H1 (cell line): Measurements from ENCODE around the gene GSDMA. TPM values are rescaled to one million over a fixed set of nuclear protein-coding genes. Genes with fewer than 3 reads are reported as not detected.

ENCODE experiments used
- CTCF ChIA-PET: fragments of 300-600 bp; sonication (Branson Sonifier 250); formaldehyde crosslinking; loops from one replicate; lab custom pipeline; 2021; ENCODE audit not compliant: partially characterized antibody; lab: Charles Lee
- POLR2A ChIA-PET: fragments of 300-600 bp; sonication (Branson Sonifier 250); formaldehyde crosslinking; loops from one replicate; lab custom pipeline; 2021; ENCODE audit warnings: inconsistent platforms; ENCODE audit not compliant: partially characterized antibody; lab: Charles Lee
- DNase-seq, 2 experiments: peaks; one replicate each; pipeline versions ENCODE4 v3.0.0 to v3.0.0-alpha.2; 2010 to 2022; ENCODE audit warnings: low spot score in 2 of 2, low read depth in 1 of 2, mixed read lengths in 1 of 2
- FAIRE-seq: peaks from 2 replicates; lab custom pipeline; 2011; peaks lifted over from hg19 to GRCh38; lab: Jason Lieb, UNC
- H2AFZ ChIP-seq: 2 replicates; pipeline ENCODE4 v1.8.1; 2012; ENCODE audit warnings: low read length, inconsistent platforms
- H2AK5ac ChIP-seq: 2 replicates; pipeline ENCODE4 v1.6.1; 2013; ENCODE audit warnings: low read depth, low read length
- H2BK120ac ChIP-seq: replicated peaks from 2 replicates; pipeline ENCODE3; 2013; ENCODE audit warnings: low read depth, low read length, inconsistent platforms
- H2BK12ac ChIP-seq: 2 replicates; pipeline ENCODE4 v1.6.1; 2013; ENCODE audit warnings: low read depth, low read length
- H2BK15ac ChIP-seq: 2 replicates; pipeline ENCODE4 v1.6.1; 2013; ENCODE audit warnings: low read length
- H2BK20ac ChIP-seq: 2 replicates; pipeline ENCODE4 v1.6.1; 2013; ENCODE audit warnings: low read length
- H2BK5ac ChIP-seq: 2 replicates; pipeline ENCODE4 v1.6.1; 2013; ENCODE audit warnings: low read depth, low read length
- H3K14ac ChIP-seq: 2 replicates; pipeline ENCODE4 v1.6.1; 2013; ENCODE audit warnings: inconsistent platforms; ENCODE audit not compliant: insufficient read length
- H3K18ac ChIP-seq: 2 replicates; pipeline ENCODE4 v1.6.1; 2013; ENCODE audit warnings: low read length; ENCODE audit errors: extremely low read depth
- H3K23ac ChIP-seq: 2 replicates; pipeline ENCODE4 v1.6.1; 2013; ENCODE audit warnings: inconsistent platforms; ENCODE audit not compliant: insufficient read length
- H3K23me2 ChIP-seq: 2 replicates; pipeline ENCODE4 v1.6.1; 2013; ENCODE audit warnings: low read depth, low read length
- H3K27ac ChIP-seq: 2 replicates; pipeline ENCODE4 v1.6.1; 2011; ENCODE audit warnings: low read depth, low read length, inconsistent platforms
- H3K27me3 ChIP-seq, 4 experiments: replicated peaks in 1 of 4; 1 replicate in 1 of 4; 2 replicates in 3 of 4; pipeline versions ENCODE4 v1.6.1 to v1.8.1; 2011 to 2013; ENCODE audit warnings: low read length in 3 of 4, mild to moderate bottlenecking in 3 of 4, inconsistent platforms in 2 of 4, mixed read lengths in 2 of 4, moderate library complexity in 1 of 4; ENCODE audit not compliant: control insufficient read depth in 3 of 4, insufficient read depth in 3 of 4; ENCODE audit errors: extremely low read depth in 1 of 4
- H3K36me3 ChIP-seq, 4 experiments: 2 replicates each; pipeline versions ENCODE4 v1.6.1 to v1.8.1; 2011 to 2013; ENCODE audit warnings: mild to moderate bottlenecking in 4 of 4, low read length in 3 of 4, moderate library complexity in 2 of 4, control low read depth in 1 of 4, inconsistent platforms in 1 of 4; ENCODE audit not compliant: insufficient read depth in 4 of 4, control insufficient read depth in 2 of 4
- H3K4ac ChIP-seq: replicated peaks from 2 replicates; pipeline ENCODE3; 2013; ENCODE audit warnings: low read length, low read depth, mixed read lengths, inconsistent platforms; ENCODE audit not compliant: insufficient read length
- H3K4me1 ChIP-seq, 4 experiments: replicated peaks in 1 of 4; 1 replicate in 1 of 4; 2 replicates in 3 of 4; pipeline versions ENCODE4 v1.6.1 to v1.8.1; 2011 to 2013; ENCODE audit warnings: low read length in 3 of 4, inconsistent platforms in 2 of 4, mixed read lengths in 1 of 4; ENCODE audit not compliant: insufficient read depth in 4 of 4, control insufficient read depth in 3 of 4
- H3K4me2 ChIP-seq, 2 experiments: 2 replicates each; pipeline versions ENCODE4 v1.6.1 to v1.8.1; 2011 to 2013; ENCODE audit warnings: low read depth in 2 of 2, low read length in 2 of 2, control low read depth in 1 of 2, inconsistent platforms in 1 of 2, mild to moderate bottlenecking in 1 of 2; ENCODE audit not compliant: insufficient read depth in 1 of 2
- H3K4me3 ChIP-seq, 4 experiments: fragments of 200-600, 300-600 bp in 1 of 4; sonication (generic), shearing (Covaris generic), sonication (Bioruptor Twin) in 1 of 4; 2 replicates each; pipeline versions ENCODE4 v1.5.1 to v1.8.1; 2011 to 2016; ENCODE audit warnings: low read length in 4 of 4, low read depth in 3 of 4, control low read depth in 2 of 4, inconsistent platforms in 2 of 4, mild to moderate bottlenecking in 2 of 4, mixed read lengths in 1 of 4, moderate library complexity in 1 of 4; ENCODE audit not compliant: insufficient read depth in 2 of 4; ENCODE audit errors: extremely low read depth in 1 of 4
- H3K56ac ChIP-seq: replicated peaks from 2 replicates; pipeline ENCODE3; 2013; ENCODE audit warnings: low read depth, mild to moderate bottlenecking, mixed read lengths, low read length, inconsistent platforms; ENCODE audit not compliant: insufficient read length
- H3K79me1 ChIP-seq: 2 replicates; pipeline ENCODE4 v1.6.1; 2013; ENCODE audit warnings: low read depth, low read length, control low read depth
- H3K79me2 ChIP-seq, 2 experiments: 2 replicates each; pipeline versions ENCODE4 v1.6.1 to v1.8.1; 2012 to 2013; ENCODE audit warnings: low read length in 2 of 2, mild to moderate bottlenecking in 2 of 2, inconsistent platforms in 1 of 2; ENCODE audit not compliant: insufficient read depth in 2 of 2, control insufficient read depth in 1 of 2
- H3K9ac ChIP-seq, 4 experiments: replicated peaks in 1 of 4; 1 replicate in 1 of 4; 2 replicates in 3 of 4; pipeline versions ENCODE4 v1.6.1 to v1.8.1; 2011 to 2013; ENCODE audit warnings: low read depth in 3 of 4, low read length in 3 of 4, control low read depth in 2 of 4, mild to moderate bottlenecking in 2 of 4, moderate library complexity in 2 of 4, inconsistent platforms in 1 of 4; ENCODE audit errors: extremely low read depth in 1 of 4
- H3K9me3 ChIP-seq, 2 experiments: 2 replicates each; pipeline versions ENCODE4 v1.6.1 to v1.8.1; 2012 to 2013; ENCODE audit warnings: mild to moderate bottlenecking in 2 of 2, moderate library complexity in 2 of 2, control low read depth in 1 of 2, inconsistent platforms in 1 of 2, low read depth in 1 of 2, low read length in 1 of 2, mixed read lengths in 1 of 2; ENCODE audit not compliant: insufficient read depth in 2 of 2
- H4K20me1 ChIP-seq, 2 experiments: replicated peaks in 1 of 2; 2 replicates each; pipeline versions ENCODE3 to v1.8.1; 2011 to 2013; ENCODE audit warnings: inconsistent platforms in 2 of 2, low read length in 2 of 2, mild to moderate bottlenecking in 1 of 2; ENCODE audit not compliant: insufficient read depth in 2 of 2, control insufficient read depth in 1 of 2
- H4K5ac ChIP-seq: 2 replicates; pipeline ENCODE4 v1.6.1; 2013; ENCODE audit warnings: low read length, low read depth, mixed read lengths, inconsistent platforms; ENCODE audit not compliant: insufficient read length
- H4K8ac ChIP-seq: 2 replicates; pipeline ENCODE4 v1.8.0; 2013; ENCODE audit warnings: mild to moderate bottlenecking, moderate library complexity, low read length, inconsistent platforms; ENCODE audit not compliant: insufficient read depth; ENCODE audit errors: extremely low read depth
- H4K91ac ChIP-seq: replicated peaks from 2 replicates; pipeline ENCODE3; 2013; ENCODE audit warnings: low read length, mixed read lengths, inconsistent platforms; ENCODE audit not compliant: insufficient read length
- CREB1 ChIP-seq: IDR thresholded peaks from 2 replicates; pipeline ENCODE4 v1.6.1; 2012; ENCODE audit warnings: inconsistent platforms
- HDAC2 ChIP-seq, 2 experiments: fragments of 300-600 bp in 1 of 2; sonication (generic) in 1 of 2; IDR thresholded peaks; 2 replicates each; pipeline ENCODE4 v1.6.1; 2011 to 2012; ENCODE audit warnings: low read depth in 2 of 2, low read length in 2 of 2, mild to moderate bottlenecking in 2 of 2, moderate library complexity in 2 of 2, borderline replicate concordance in 1 of 2, inconsistent platforms in 1 of 2
- RXRA ChIP-seq: IDR thresholded peaks from 2 replicates; pipeline ENCODE4 v1.6.1; 2011; ENCODE audit warnings: low read depth, mild to moderate bottlenecking, low read length, moderate library complexity; ENCODE audit not compliant: insufficient read depth
- SAP30 ChIP-seq: fragments of 300-600 bp; sonication (generic); IDR thresholded peaks from 2 replicates; pipeline ENCODE4 v1.7.1; 2012; ENCODE audit warnings: low read length, moderate library complexity, mild to moderate bottlenecking, inconsistent platforms; ENCODE audit not compliant: insufficient read depth, insufficient replicate concordance
- SP1 ChIP-seq: IDR thresholded peaks from 2 replicates; pipeline ENCODE4 v1.6.1; 2011; ENCODE audit warnings: low read depth, low read length
- SUZ12 ChIP-seq: fragments of 200-600 bp; sonication (generic); IDR thresholded peaks from 2 replicates; pipeline ENCODE4 v1.6.1; 2012; ENCODE audit warnings: mild to moderate bottlenecking, inconsistent platforms, low read length, moderate library complexity, mixed read lengths
- TAF1 ChIP-seq: IDR thresholded peaks from 2 replicates; pipeline ENCODE4 v1.6.1; 2011; ENCODE audit warnings: mild to moderate bottlenecking, low read depth, low read length
- YY1 ChIP-seq: IDR thresholded peaks from 2 replicates; pipeline ENCODE4 v1.6.1; 2011; ENCODE audit warnings: low read depth, mild to moderate bottlenecking, low read length
- WGBS, 2 experiments: shearing (Covaris generic) in 1 of 2; methylation state at CpG; one replicate each; pipeline versions ENCODE4 v1.1.6 to v1.1.7; 2013 to 2015; ENCODE audit warnings: low lambda C conversion rate in 2 of 2, mixed read lengths in 2 of 2, inconsistent platforms in 1 of 2, low coverage in 1 of 2, missing lambda C conversion rate in 1 of 2; ENCODE audit not compliant: insufficient replicate concordance in 2 of 2, insufficient coverage in 1 of 2, insufficient read length in 1 of 2; ENCODE audit errors: extremely low coverage in 1 of 2, missing lambda C conversion rate in 1 of 2; 5-methylcytosine and 5-hydroxymethylcytosine counted together
- polyA plus RNA-seq, 7 experiments: library from polyadenylated mRNA; depleted of rRNA in 3 of 7; stranded (reverse) in 5 of 7; unstranded in 2 of 7; fragments of >200 nt in 5 of 7; fragments of 200-250 nt in 2 of 7; gene quantifications; 1 replicate in 5 of 7; 2 replicates in 1 of 7; 4 replicates in 1 of 7; pipeline versions ENCODE4 v1.2.1 to v1.2.3, GENCODE V29; 2011 to 2013; ENCODE audit warnings: missing spikeins in 2 of 7, mixed read lengths in 2 of 7
- total RNA-seq: library from RNA; stranded (reverse); fragmentation: NEBNext Ultra II Directional; extraction: Animal tissue kit (Norgen Biotek cat#: 25700); gene quantifications from 2 replicates; pipeline ENCODE4 v1.2.1, GENCODE V29; 2021
- TF ChIP-seq, protein P1 (sequence below): IDR thresholded peaks from 2 replicates; pipeline ENCODE4 v1.6.1; 2011; ENCODE audit warnings: low read length, improper control_type of control experiment
- TF ChIP-seq, protein P2 (sequence below), 3 experiments: IDR thresholded peaks; 1 replicate in 2 of 3; 2 replicates in 1 of 3; pipeline versions ENCODE4 v1.5.1 to v1.6.1; 2011; ENCODE audit warnings: low read length in 3 of 3, mild to moderate bottlenecking in 3 of 3, inconsistent platforms in 2 of 3, low read depth in 1 of 3, moderate library complexity in 1 of 3; ENCODE audit not compliant: insufficient read depth in 1 of 3; ENCODE audit errors: control extremely low read depth in 1 of 3

The GSDMA gene
- total and polyA plus RNA-seq, 2 of the 8 experiments (the other 6 are each of a cell fraction or from before 2014, with no cell fraction given): 0.03 TPM; not detected in 1

DNA sequence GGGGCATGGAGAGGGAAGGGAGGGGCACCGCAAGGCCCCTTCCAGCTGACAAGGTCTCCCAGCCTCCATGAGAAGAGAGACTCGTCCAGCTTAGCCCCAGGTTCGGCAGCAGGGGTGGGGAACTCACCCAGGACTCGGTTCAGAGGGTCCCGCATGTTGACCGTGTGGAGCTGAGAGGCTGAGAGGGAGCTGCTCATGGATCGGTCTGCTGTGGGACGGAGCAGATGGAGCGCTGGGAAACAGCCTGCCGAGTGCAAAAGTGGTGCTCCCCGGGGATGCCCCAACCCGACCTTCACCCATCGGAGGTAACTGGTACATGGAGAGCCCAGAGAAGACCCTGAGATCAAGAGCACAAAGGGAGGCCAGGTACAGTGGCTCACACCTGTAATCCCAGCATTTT is 57.3 kb downstream of the GSDMA start:
- Histone ChIP-seq H3K4ac (no peak overlapping the region), H3K23me2 (no peaks in the 10 kb centered on the region; the same call in 1 of the 2 replicates), H3K27ac (no peak overlapping the region), H3K14ac (no peak overlapping the region), H3K23ac (no peak overlapping the region), H3K4me2 (no peak overlapping the region), H4K5ac (no peak overlapping the region), H3K4me3 (no peak overlapping the region), H3K4me1 (peaks cover 0 to 27% (median 16%) of the 10 kb centered on the region in 4 experiments; a peak in 6 of 7 replicates), H3K56ac (no peak overlapping the region), H3K9ac (no peak overlapping the region), H3K79me2 (no peaks in the 10 kb centered on the region), H2BK12ac (no peak overlapping the region), H2BK5ac (no peak overlapping the region), H2BK20ac (no peak overlapping the region), H2AK5ac (no peak overlapping the region), H4K8ac (no peak overlapping the region), H3K18ac (no peak overlapping the region), H2BK120ac (no peak overlapping the region), H3K79me1 (0 out of 2 replicates have a peak, but pooled peaks cover 2% of the 10 kb centered on the region), H3K36me3 (peaks cover 4 to 15% (median 14%) of the 10 kb centered on the region in 4 experiments; a peak in 5 of 8 replicates), H2AFZ (no peak overlapping the region), H4K20me1 (no peaks in the 10 kb centered on the region), H3K9me3 (no peaks in the 10 kb centered on the region), H2BK15ac (no peak overlapping the region), H3K27me3 (peaks cover 0 to 2% (median 0%) of the 10 kb centered on the region in 4 experiments; a peak in 2 of 7 replicates), H4K91ac (no peak overlapping the region)
- no peak for DNase-seq
- 98% methylated on average over 12 of the region's 13 CpGs; no CpG with 5 or more reads in 1 of the 2 experiments for WGBS, 2 experiments
- FAIRE-seq: no peak
- CTCF ChIA-PET: interaction anchor here (3.5 to 29.7 kb wide), 3 partner anchors 8 to 44 kb away, joined by 45 to 876 read pairs (median 428); partner anchors contain the start of genes CSF3, MED24 and THRA
- POLR2A ChIA-PET: no interaction called here
- TF ChIP-seq, protein P1, sequence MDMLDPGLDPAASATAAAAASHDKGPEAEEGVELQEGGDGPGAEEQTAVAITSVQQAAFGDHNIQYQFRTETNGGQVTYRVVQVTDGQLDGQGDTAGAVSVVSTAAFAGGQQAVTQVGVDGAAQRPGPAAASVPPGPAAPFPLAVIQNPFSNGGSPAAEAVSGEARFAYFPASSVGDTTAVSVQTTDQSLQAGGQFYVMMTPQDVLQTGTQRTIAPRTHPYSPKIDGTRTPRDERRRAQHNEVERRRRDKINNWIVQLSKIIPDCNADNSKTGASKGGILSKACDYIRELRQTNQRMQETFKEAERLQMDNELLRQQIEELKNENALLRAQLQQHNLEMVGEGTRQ: no peak
- TF ChIP-seq SUZ12: no peak
- no peak for TF ChIP-seq SAP30
- TF ChIP-seq TAF1: no peak
- no peak for TF ChIP-seq CREB1
- TF ChIP-seq SP1: no peak
- TF ChIP-seq HDAC2 (IDR thresholded peaks at IDR 0.05; ENCODE audit: borderline replicate concordance in 1 of 2, low read depth in 2 of 2, low read length in 2 of 2): no peak
- TF ChIP-seq RXRA: no peak
- no peak for TF ChIP-seq YY1
- TF ChIP-seq, protein P2, sequence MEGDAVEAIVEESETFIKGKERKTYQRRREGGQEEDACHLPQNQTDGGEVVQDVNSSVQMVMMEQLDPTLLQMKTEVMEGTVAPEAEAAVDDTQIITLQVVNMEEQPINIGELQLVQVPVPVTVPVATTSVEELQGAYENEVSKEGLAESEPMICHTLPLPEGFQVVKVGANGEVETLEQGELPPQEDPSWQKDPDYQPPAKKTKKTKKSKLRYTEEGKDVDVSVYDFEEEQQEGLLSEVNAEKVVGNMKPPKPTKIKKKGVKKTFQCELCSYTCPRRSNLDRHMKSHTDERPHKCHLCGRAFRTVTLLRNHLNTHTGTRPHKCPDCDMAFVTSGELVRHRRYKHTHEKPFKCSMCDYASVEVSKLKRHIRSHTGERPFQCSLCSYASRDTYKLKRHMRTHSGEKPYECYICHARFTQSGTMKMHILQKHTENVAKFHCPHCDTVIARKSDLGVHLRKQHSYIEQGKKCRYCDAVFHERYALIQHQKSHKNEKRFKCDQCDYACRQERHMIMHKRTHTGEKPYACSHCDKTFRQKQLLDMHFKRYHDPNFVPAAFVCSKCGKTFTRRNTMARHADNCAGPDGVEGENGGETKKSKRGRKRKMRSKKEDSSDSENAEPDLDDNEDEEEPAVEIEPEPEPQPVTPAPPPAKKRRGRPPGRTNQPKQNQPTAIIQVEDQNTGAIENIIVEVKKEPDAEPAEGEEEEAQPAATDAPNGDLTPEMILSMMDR (IDR thresholded peaks at IDR 0.05; ENCODE audit: control extremely low read depth in 1 of 3, insufficient read depth in 1 of 3, low read depth in 1 of 3, low read length in 3 of 3): no peak
